Measurements from ENCODE around the gene NSUN2. TPM values are rescaled to one million over a fixed set of nuclear protein-coding genes. Genes with fewer than 3 reads are reported as not detected.
A peak's percentile ranks its signal among the peaks of the same experiment; 100 is the strongest.

NSUN2 gene
- total and polyA plus RNA-seq, 12 donors = 21.3 to 66.8 (median 40.2) TPM

DNA sequence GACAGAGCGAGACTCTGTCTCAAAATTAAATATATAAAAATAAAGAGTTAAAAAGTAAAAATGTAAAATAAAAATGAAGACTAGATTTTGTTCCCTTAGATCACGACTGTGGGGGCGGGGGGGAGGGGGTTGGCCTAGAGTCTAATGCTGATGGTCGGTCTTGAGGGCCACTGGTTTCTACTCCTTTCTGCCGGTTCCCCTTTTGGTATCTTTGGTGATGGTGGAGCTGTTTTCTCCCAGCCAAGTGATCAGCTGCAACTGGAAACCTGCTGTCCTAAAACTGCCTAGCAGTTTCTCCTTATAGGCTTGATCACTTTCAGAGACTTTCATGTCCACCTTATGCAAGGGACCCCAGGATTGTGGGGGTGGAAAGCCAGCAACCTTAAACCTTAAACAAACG is 1.5 kb upstream of the NSUN2 start:
- no peaks in the 10 kb centered on the region for H3K27me3 ChIP-seq
- H3K9me3 ChIP-seq (replicated peaks in 1 of 3) = no peaks in the 10 kb centered on the region
- peaks cover 6 to 24% of the 10 kb centered on the region in 2 donors for H3K4me1 ChIP-seq (replicated peaks in 1 of 2)
- H3K36me3 ChIP-seq (replicated peaks in 1 of 2) = peaks cover 0 to 12% of the 10 kb centered on the region in 2 donors
- TF ChIP-seq POLR2A (IDR thresholded peaks at IDR 0.05) = no peak
- TF ChIP-seq, protein P1, sequence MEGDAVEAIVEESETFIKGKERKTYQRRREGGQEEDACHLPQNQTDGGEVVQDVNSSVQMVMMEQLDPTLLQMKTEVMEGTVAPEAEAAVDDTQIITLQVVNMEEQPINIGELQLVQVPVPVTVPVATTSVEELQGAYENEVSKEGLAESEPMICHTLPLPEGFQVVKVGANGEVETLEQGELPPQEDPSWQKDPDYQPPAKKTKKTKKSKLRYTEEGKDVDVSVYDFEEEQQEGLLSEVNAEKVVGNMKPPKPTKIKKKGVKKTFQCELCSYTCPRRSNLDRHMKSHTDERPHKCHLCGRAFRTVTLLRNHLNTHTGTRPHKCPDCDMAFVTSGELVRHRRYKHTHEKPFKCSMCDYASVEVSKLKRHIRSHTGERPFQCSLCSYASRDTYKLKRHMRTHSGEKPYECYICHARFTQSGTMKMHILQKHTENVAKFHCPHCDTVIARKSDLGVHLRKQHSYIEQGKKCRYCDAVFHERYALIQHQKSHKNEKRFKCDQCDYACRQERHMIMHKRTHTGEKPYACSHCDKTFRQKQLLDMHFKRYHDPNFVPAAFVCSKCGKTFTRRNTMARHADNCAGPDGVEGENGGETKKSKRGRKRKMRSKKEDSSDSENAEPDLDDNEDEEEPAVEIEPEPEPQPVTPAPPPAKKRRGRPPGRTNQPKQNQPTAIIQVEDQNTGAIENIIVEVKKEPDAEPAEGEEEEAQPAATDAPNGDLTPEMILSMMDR (IDR thresholded peaks at IDR 0.05) = no peak
- intact Hi-C loops (cut with DNase I) = loop anchor here (10.0 kb wide), 2 partner anchors 80 to 110 kb away; partner anchors contain the start of gene TENT4A (in 1 of the 2)
- WGBS, 4 donors = 18 to 21% (median 18%) methylated on average over 6 of the region's 6 CpGs
- peak overlapping the region in 2 of 4 donors; percentile 62 to 92 for H3K4me3 ChIP-seq
- H3K27ac ChIP-seq = no peak overlapping the region
- no peak for DNase-seq

DNA sequence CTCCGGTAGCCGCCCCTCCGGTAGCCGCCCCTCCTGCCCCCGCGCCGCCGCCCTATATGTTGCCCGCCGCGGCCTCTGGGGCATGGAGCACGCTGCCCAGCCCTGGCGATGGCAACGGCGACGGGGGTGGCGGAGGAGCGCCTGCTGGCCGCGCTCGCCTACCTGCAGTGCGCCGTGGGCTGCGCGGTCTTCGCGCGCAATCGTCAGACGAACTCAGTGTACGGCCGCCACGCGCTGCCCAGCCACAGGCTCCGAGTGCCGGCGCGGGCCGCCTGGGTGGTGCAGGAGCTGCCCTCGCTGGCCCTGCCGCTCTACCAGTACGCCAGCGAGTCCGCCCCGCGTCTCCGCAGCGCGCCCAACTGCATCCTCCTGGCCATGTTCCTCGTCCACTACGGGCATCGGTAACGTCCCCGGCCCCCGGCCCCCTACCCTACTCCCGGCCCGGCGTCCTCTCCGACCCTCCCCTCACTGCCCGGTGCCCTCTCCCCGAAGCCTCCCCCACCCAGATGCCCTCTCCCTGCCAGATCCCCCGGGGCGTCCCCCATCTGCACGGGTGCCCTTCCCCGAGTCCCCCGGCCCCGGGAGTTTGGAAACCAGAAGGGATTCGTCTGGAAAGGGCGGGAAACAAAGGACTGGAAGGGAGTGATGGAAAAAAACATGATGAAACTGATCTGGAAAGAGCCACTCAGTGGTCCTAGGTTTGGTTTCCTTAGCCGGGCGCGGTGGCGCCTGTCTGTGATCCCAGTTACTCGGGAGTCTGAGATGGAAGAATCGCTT is 813 bp upstream of the NSUN2 start:
- no peaks in the 10 kb centered on the region for H3K9me3 ChIP-seq (replicated peaks in 1 of 3)
- peak overlapping the region; percentile 86 to 92 (median 91) for H3K27ac ChIP-seq
- WGBS, 4 donors = 0 to 4% (median 2%) methylated on average over 16 to 75 of the region's 75 CpGs
- peak overlapping the region in 3 of 4 donors; percentile 56 to 92 (median 62) for H3K4me3 ChIP-seq
- peak in 5 of 7 donors; percentile 49 to 71 (median 63) for DNase-seq
- peak; percentile 23 to 26 for TF ChIP-seq POLR2A (IDR thresholded peaks at IDR 0.05)
- TF ChIP-seq, protein P1 (IDR thresholded peaks at IDR 0.05) = peak in 2 of 6 experiments; percentile 15 to 28
- H3K4me1 ChIP-seq (replicated peaks in 1 of 2) = peaks cover 6 to 24% of the 10 kb centered on the region in 2 donors
- H3K36me3 ChIP-seq (replicated peaks in 1 of 2) = peaks cover 0 to 16% of the 10 kb centered on the region in 2 donors
- intact Hi-C loops (cut with DNase I) = loop anchor here (2.0 to 10.0 kb wide), 3 partner anchors 81 to 113 kb away; partner anchors contain the start of gene TENT4A (in 1 of the 2)
- no peaks in the 10 kb centered on the region for H3K27me3 ChIP-seq

DNA sequence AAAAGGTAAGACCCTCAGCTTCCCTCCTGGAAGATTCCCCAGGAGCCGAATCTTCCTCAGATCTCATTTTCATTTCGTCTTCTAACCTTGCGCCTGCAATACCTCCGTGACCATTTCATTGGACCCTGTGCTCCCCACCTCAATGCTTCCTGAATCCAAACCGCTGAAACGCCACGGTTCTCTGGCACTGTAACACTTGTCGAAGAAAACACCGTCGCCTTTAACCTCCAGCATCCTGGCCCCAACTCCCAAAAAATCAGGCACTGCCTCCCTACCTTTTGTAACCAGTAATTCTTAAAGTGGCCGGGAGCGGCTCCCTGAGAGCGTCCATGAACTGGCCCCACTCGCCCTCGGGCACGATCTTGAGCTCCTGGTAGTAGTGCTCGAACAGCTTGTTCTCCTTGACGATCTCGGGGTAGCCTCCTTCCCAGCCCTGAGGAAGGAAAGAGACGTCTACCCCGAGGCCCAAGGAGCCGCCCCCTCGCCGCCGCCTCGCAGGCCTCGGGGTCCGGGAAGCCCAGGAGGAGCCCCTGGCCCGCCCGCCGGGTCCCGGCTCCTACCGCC is 438 bp downstream of the NSUN2 start:
- H3K36me3 ChIP-seq (replicated peaks in 1 of 2) = peaks cover 0 to 25% of the 10 kb centered on the region in 2 donors
- peak in 5 of 7 donors; percentile 28 to 47 (median 42) for DNase-seq
- no peak for TF ChIP-seq POLR2A (IDR thresholded peaks at IDR 0.05)
- TF ChIP-seq, protein P1 (IDR thresholded peaks at IDR 0.05) = no peak
- intact Hi-C loops (cut with DNase I) = loop anchor here (2.0 to 10.0 kb wide), 3 partner anchors 82 to 114 kb away; partner anchors contain the start of gene TENT4A (in 1 of the 2)
- no peaks in the 10 kb centered on the region for H3K9me3 ChIP-seq (replicated peaks in 1 of 3)
- 0 to 1% (median 0%) methylated on average over 16 to 33 of the region's 33 CpGs for WGBS, 4 donors
- peaks cover 6 to 24% of the 10 kb centered on the region in 2 donors for H3K4me1 ChIP-seq (replicated peaks in 1 of 2)
- peak overlapping the region; percentile 86 to 92 (median 91) for H3K27ac ChIP-seq
- peak overlapping the region; percentile 34 to 92 (median 70) for H3K4me3 ChIP-seq
- H3K27me3 ChIP-seq = no peaks in the 10 kb centered on the region

DNA sequence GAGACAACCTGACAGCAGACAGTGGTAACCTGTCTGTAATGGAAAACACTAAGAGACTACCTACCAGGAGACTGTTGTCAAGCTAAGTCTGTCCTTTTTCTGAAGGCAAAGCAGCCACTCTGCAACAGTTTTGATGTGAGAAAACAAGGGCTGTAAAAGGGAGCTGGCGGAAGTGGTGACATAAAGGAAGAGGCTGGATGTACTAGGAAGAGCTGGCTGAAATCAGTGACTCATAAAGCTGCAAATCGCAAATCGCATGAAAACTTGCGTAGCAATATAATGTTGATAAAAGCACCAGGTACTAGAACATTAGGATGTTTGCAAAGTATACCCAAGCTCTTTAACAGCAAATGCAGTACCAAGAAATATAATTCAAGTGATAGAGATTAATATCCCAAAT is 1.4 kb downstream of the NSUN2 start:
- intact Hi-C loops (cut with DNase I) = loop anchor here (10.0 kb wide), 2 partner anchors 83 to 113 kb away; partner anchors contain the start of gene TENT4A (in 1 of the 2)
- Histone ChIP-seq H3K36me3 (replicated peaks in 1 of 2) (peaks cover 0 to 25% of the 10 kb centered on the region in 2 donors), H3K9me3 (replicated peaks in 1 of 3) (no peaks in the 10 kb centered on the region), H3K27ac (no peak overlapping the region), H3K4me1 (replicated peaks in 1 of 2) (peaks cover 6 to 24% of the 10 kb centered on the region in 2 donors), H3K4me3 (no peak overlapping the region), H3K27me3 (no peaks in the 10 kb centered on the region)
- TF ChIP-seq, protein P1 (IDR thresholded peaks at IDR 0.05) = no peak
- TF ChIP-seq POLR2A (IDR thresholded peaks at IDR 0.05) = no peak
- DNase-seq = no peak
- 87 to 94% (median 92%) methylated on average over 4 of the region's 4 CpGs for WGBS, 4 donors

Data from adrenal gland (tissue), 12 donors.